GM12878 (cell line): ENCODE measurements around the gene EMP2. TPM values are rescaled to one million over a fixed set of nuclear protein-coding genes. Genes with fewer than 3 reads are reported as not detected.
A peak's percentile ranks its signal among the peaks of the same experiment; 100 is the strongest.

Experiments used
- CTCF ChIP-seq, 3 experiments: IDR thresholded peaks in 2 of 3; conservative IDR thresholded peaks in 1 of 3; 2 replicates each; pipeline ENCODE4 v1.5.1; 2011; ENCODE audit warnings: low read depth in 3 of 3, low read length in 3 of 3, mild to moderate bottlenecking in 3 of 3, control low read depth in 2 of 3, moderate library complexity in 2 of 3, inconsistent platforms in 1 of 3, mixed read lengths in 1 of 3; ENCODE audit not compliant: control insufficient read depth in 2 of 3, insufficient read depth in 1 of 3; ENCODE audit errors: extremely low read depth in 1 of 3
- E2F8 ChIP-seq: fragments of 450-650 bp; IDR thresholded peaks from 2 replicates; pipeline ENCODE4 v1.6.1; 2018; ENCODE audit warnings: mild to moderate bottlenecking, low read depth, moderate library complexity; ENCODE audit not compliant: partially characterized antibody
- EED ChIP-seq: sonication (generic); IDR thresholded peaks from 2 replicates; pipeline ENCODE4 v1.6.1; 2016; ENCODE audit warnings: antibody characterized with exemption, low read depth
- IKZF1 ChIP-seq: fragments of 450-650 bp; conservative IDR thresholded peaks from 2 replicates; pipeline ENCODE4 v1.6.1; 2017; ENCODE audit warnings: antibody characterized with exemption, mild to moderate bottlenecking
- IKZF2 ChIP-seq, 2 experiments: fragments of 450-650 bp; IDR thresholded peaks; 2 replicates each; pipeline ENCODE4 v1.6.1; 2017; ENCODE audit warnings: mild to moderate bottlenecking in 2 of 2, moderate library complexity in 2 of 2
- LARP7 ChIP-seq: fragments of 450-650 bp; IDR thresholded peaks from 2 replicates; pipeline ENCODE4 v1.6.1; 2017; ENCODE audit warnings: mild to moderate bottlenecking
- MYC ChIP-seq: IDR thresholded peaks from 2 replicates; pipeline ENCODE4 v1.6.1; 2011; ENCODE audit warnings: mild to moderate bottlenecking, low read length, moderate library complexity, inconsistent platforms; ENCODE audit not compliant: insufficient read depth, insufficient replicate concordance, insufficient read length, severe bottlenecking
- NR2C2 ChIP-seq: IDR thresholded peaks from 2 replicates; pipeline ENCODE4 v1.6.1; 2011; ENCODE audit warnings: borderline replicate concordance, low read depth; ENCODE audit not compliant: control insufficient read depth, insufficient read length
- SMAD5 ChIP-seq: IDR thresholded peaks from 2 replicates; pipeline ENCODE4 v1.6.1; 2016; ENCODE audit warnings: antibody characterized with exemption, low read depth
- SMARCA5 ChIP-seq: fragments of 450-650 bp; IDR thresholded peaks from 2 replicates; pipeline ENCODE4 v1.6.1; 2017; ENCODE audit warnings: mild to moderate bottlenecking
- SREBF1 ChIP-seq: IDR thresholded peaks from 2 replicates; pipeline ENCODE4 v1.6.1; 2012; ENCODE audit warnings: mild to moderate bottlenecking, low read length
- ZBED1 ChIP-seq: IDR thresholded peaks from 2 replicates; pipeline ENCODE4 v1.6.1; 2016; ENCODE audit warnings: borderline replicate concordance
- ZBTB4 ChIP-seq: fragments of 450-650 bp; formaldehyde crosslinking; IDR thresholded peaks from 2 replicates; pipeline ENCODE4 v1.4.0; 2022; ENCODE audit warnings: mild to moderate bottlenecking, moderate library complexity
- ZNF207 ChIP-seq: fragments of 450-650 bp; IDR thresholded peaks from 2 replicates; pipeline ENCODE4 v1.6.1; 2014; ENCODE audit warnings: antibody characterized with exemption, mild to moderate bottlenecking, borderline replicate concordance
- ZNF24 ChIP-seq: fragments of 450-650 bp; IDR thresholded peaks from 2 replicates; pipeline ENCODE4 v1.6.1; 2017; ENCODE audit warnings: antibody characterized with exemption, mild to moderate bottlenecking
- ZNF384 ChIP-seq: IDR thresholded peaks from 2 replicates; pipeline ENCODE4 v1.6.1; 2012; ENCODE audit warnings: low read depth, mild to moderate bottlenecking, low read length, improper control_type of control experiment, borderline replicate concordance
- ZNF687 ChIP-seq: fragments of 450-650 bp; IDR thresholded peaks from 2 replicates; pipeline ENCODE4 v1.6.1; 2017; ENCODE audit warnings: mild to moderate bottlenecking, moderate library complexity
- ZZZ3 ChIP-seq: IDR thresholded peaks from 2 replicates; pipeline ENCODE4 v1.6.1; 2011; ENCODE audit warnings: low read depth; ENCODE audit not compliant: control insufficient read depth, insufficient read length
- polyA plus RNA-seq, 11 experiments: library from polyadenylated mRNA; depleted of rRNA in 4 of 11; unstranded in 6 of 11; stranded (reverse) in 5 of 11; fragments of >200 nt; fragmentation: Nextera tagmentation in 4 of 11; fragmentation: Illumina TruSeq in 1 of 11; extraction: Ambion mirVana in 4 of 11; extraction: Trizol in 1 of 11; gene quantifications; 1 replicate in 1 of 11; 2 replicates in 10 of 11; pipeline versions ENCODE4 v1.2.1 to v1.2.3, GENCODE V29; 2011 to 2016; ENCODE audit warnings: inconsistent platforms in 2 of 11, missing spikeins in 2 of 11, low read depth in 1 of 11
- total RNA-seq, 4 experiments: library from RNA; depleted of rRNA in 3 of 4; stranded (reverse); fragments of >200 nt in 3 of 4; fragmentation: Illumina TruSeq in 1 of 4; extraction: Trizol in 1 of 4; gene quantifications; 2 replicates each; pipeline versions ENCODE4 v1.2.1 to v1.2.3, GENCODE V29; 2013 to 2021

EMP2 gene
- total and polyA plus RNA-seq, 10 of the 15 experiments (the other 5 are each of a cell fraction or from before 2014, with no cell fraction given): 0.41 to 10.4 (median 3.8) TPM

GRCh38 chr16:10597187-10597601 lies 16.8 kb upstream of the EMP2 start (continued):
- TF ChIP-seq E2F8: no peak
- no peak for TF ChIP-seq ZBTB4
- TF ChIP-seq SREBF1: no peak
- TF ChIP-seq ZNF207: no peak
- no peak for TF ChIP-seq ZBED1
- TF ChIP-seq SMARCA5: 0 out of 2 replicates have a peak, but pooled peaks have one; percentile 27
- no peak for TF ChIP-seq NR2C2
- TF ChIP-seq EED: peak; percentile 50
- TF ChIP-seq ZZZ3: no peak
- TF ChIP-seq SMAD5: no peak
- peak; percentile 55 to 79 for TF ChIP-seq IKZF2 (IDR thresholded peaks at IDR 0.05)
- TF ChIP-seq ZNF687: no peak
- no peak for TF ChIP-seq LARP7
- peak; percentile 94 for TF ChIP-seq ZNF24
- TF ChIP-seq ZNF384: no peak
- peak; percentile 52 for TF ChIP-seq IKZF1
- no peak for TF ChIP-seq MYC
- peak; percentile 25 to 43 (median 29); a peak in 3 of 6 replicates for TF ChIP-seq CTCF (IDR thresholded peaks at IDR 0.05 in 2 of 3, conservative IDR thresholded peaks at IDR 0.05 in 1 of 3; ENCODE audit: control insufficient read depth in 2 of 3, extremely low read depth in 1 of 3, insufficient read depth in 1 of 3, low read depth in 3 of 3, low read length in 3 of 3)
